Activated CD8-positive, alpha-beta T cell treated with anti-CD3 and anti-CD28 coated beads, Interleukin-2, amount 10 ng/mL, durations not matched to agents 7 days and 5 days (primary cell): ENCODE results near the gene ADCY6. TPM values are rescaled to one million over a fixed set of nuclear protein-coding genes. Genes with fewer than 3 reads are reported as not detected.

Experiments
- ATAC-seq: fragments of 150-1000 bp; cut with Tn5 transposase; one replicate; pipeline ENCODE4 v1.10.0; 2021; ENCODE audit warnings: moderate library complexity
- CTCF ChIA-PET: fragments of 350-600 bp; sonication (Branson Sonifier 250); formaldehyde crosslinking; loops from one replicate; lab custom pipeline; 2021; ENCODE audit warnings: antibody characterized with exemption; lab: Charles Lee
- POLR2A ChIA-PET: fragments of 350-600 bp; sonication (Branson Sonifier 250); formaldehyde crosslinking; loops from one replicate; lab custom pipeline; 2021; ENCODE audit warnings: antibody characterized with exemption; lab: Charles Lee
- DNase-seq: peaks from one replicate; pipeline ENCODE4 v3.0.0-alpha.2; 2020
- H3K27ac Mint-ChIP-seq: one replicate; pipeline ENCODE4 v1.8.0; 2021; ENCODE audit warnings: mild to moderate bottlenecking, mixed read lengths
- H3K27me3 Mint-ChIP-seq: one replicate; pipeline ENCODE4 v1.8.0; 2021; ENCODE audit warnings: low read depth, mixed read lengths
- H3K36me3 Mint-ChIP-seq: one replicate; pipeline ENCODE4 v1.8.0; 2021; ENCODE audit warnings: low read depth, mixed read lengths
- H3K4me1 Mint-ChIP-seq: one replicate; pipeline ENCODE4 v1.8.0; 2021; ENCODE audit warnings: low read depth, mixed read lengths
- H3K4me3 Mint-ChIP-seq: one replicate; pipeline ENCODE4 v1.8.0; 2021; ENCODE audit warnings: mild to moderate bottlenecking, mixed read lengths
- H3K9me3 Mint-ChIP-seq: one replicate; pipeline ENCODE4 v1.8.0; 2022; ENCODE audit warnings: mixed read lengths; ENCODE audit not compliant: insufficient read depth
- total RNA-seq, 2 experiments: library from RNA; stranded (reverse); gene quantifications; one replicate each; pipeline ENCODE4 v1.2.3, GENCODE V29; 2021

Gene ADCY6
- total RNA-seq, 2 experiments from 2014 or later: 0.18 to 0.37 TPM

- peak; percentile 87 for DNase-seq
- Mint-ChIP-seq H3K27ac (peak overlapping the region; percentile 86), H3K4me3 (peak overlapping the region; percentile 87), H3K9me3 (no peaks in the 10 kb centered on the region), H3K27me3 (peaks cover 29% of the 10 kb centered on the region), H3K36me3 (no peaks in the 10 kb centered on the region), H3K4me1 (peaks cover 44% of the 10 kb centered on the region)
- ATAC-seq: peak; percentile 85
- POLR2A ChIA-PET: interaction anchor here (0.6 to 1.5 kb wide), 7 partner anchors 12 to 996 kb away, joined by 3 to 6 read pairs (median 3); partner anchors contain the start of gene DDX23
- CTCF ChIA-PET: interaction anchor here (0.7 to 4.7 kb wide), 39 partner anchors 9 to 709 kb away, joined by 3 to 57 read pairs (median 4); partner anchors contain the start of genes ARF3, DDX23, FKBP11 and KANSL2
These were observed 25.6 kb upstream of the ADCY6 start for GRCh38 chr12:48814262-48815125.

- no peak for ATAC-seq
- Mint-ChIP-seq H3K27me3 (peaks cover 22% of the 10 kb centered on the region), H3K36me3 (no peaks in the 10 kb centered on the region)
These were observed 24.8 kb upstream of the ADCY6 start for GRCh38 chr12:48813465-48814261.

GRCh38 chr12:48812389-48812788, 23.5 kb upstream of the ADCY6 start:
- Mint-ChIP-seq H3K9me3 (no peaks in the 10 kb centered on the region), H3K36me3 (no peaks in the 10 kb centered on the region), H3K27me3 (peaks cover 13% of the 10 kb centered on the region), H3K27ac (no peak overlapping the region), H3K4me1 (peaks cover 30% of the 10 kb centered on the region), H3K4me3 (no peak overlapping the region)
- ChIA-PET CTCF (interaction anchor here (1.0 to 1.4 kb wide), 3 partner anchors 16 to 59 kb away, joined by 3 to 7 read pairs (median 3); no protein-coding TSS in a partner anchor), POLR2A (interaction anchor here (1.4 kb wide), 1 partner anchor 40 kb away, joined by 3 read pairs; the partner anchor contains the start of gene DDX23)
- ATAC-seq (no peak), DNase-seq (no peak)

More at GRCh38 chr12:48813465-48814261, 24.8 kb upstream of the ADCY6 start:
- H3K9me3 Mint-ChIP-seq: no peaks in the 10 kb centered on the region
- POLR2A ChIA-PET: interaction anchor here (1.0 to 1.5 kb wide), 3 partner anchors 16 to 39 kb away, joined by 3 to 6 read pairs (median 4); partner anchors contain the start of gene DDX23
- H3K4me1 Mint-ChIP-seq: peaks cover 38% of the 10 kb centered on the region
- no peak for DNase-seq
- peak overlapping the region; percentile 87 for H3K4me3 Mint-ChIP-seq
- H3K27ac Mint-ChIP-seq: peak overlapping the region; percentile 77
- CTCF ChIA-PET: interaction anchor here (1.3 to 4.7 kb wide), 11 partner anchors 10 to 165 kb away, joined by 4 to 57 read pairs (median 10); partner anchors contain the start of genes DDX23 and WNT1

- ATAC-seq (no peak), DNase-seq (no peak)
- Mint-ChIP-seq H3K9me3 (no peaks in the 10 kb centered on the region), H3K27ac (no peak overlapping the region), H3K4me1 (peaks cover 30% of the 10 kb centered on the region), H3K27me3 (peaks cover 5% of the 10 kb centered on the region), H3K36me3 (no peaks in the 10 kb centered on the region), H3K4me3 (no peak overlapping the region)
- ChIA-PET POLR2A (no interaction called here), CTCF (interaction anchor here (1.0 to 1.4 kb wide), 4 partner anchors 15 to 58 kb away, joined by 3 to 7 read pairs (median 4); no protein-coding TSS in a partner anchor)
These were observed 22.7 kb upstream of the ADCY6 start for GRCh38 chr12:48811437-48812090.

GRCh38 chr12:48810903-48811431, 22.1 kb upstream of the ADCY6 start:
- ATAC-seq: no peak
- no peaks in the 10 kb centered on the region for H3K27me3 Mint-ChIP-seq
- H3K4me3 Mint-ChIP-seq: no peak overlapping the region
- ChIA-PET CTCF (interaction anchor here (1.0 kb wide), 1 partner anchor 16 kb away, joined by 5 read pairs; no protein-coding TSS in a partner anchor), POLR2A (interaction anchor here (0.9 kb wide), 1 partner anchor 16 kb away, joined by 3 read pairs; no protein-coding TSS in a partner anchor)
- no peaks in the 10 kb centered on the region for H3K9me3 Mint-ChIP-seq
- H3K27ac Mint-ChIP-seq: no peak overlapping the region
- H3K4me1 Mint-ChIP-seq: peaks cover 27% of the 10 kb centered on the region
- H3K36me3 Mint-ChIP-seq: no peaks in the 10 kb centered on the region
- no peak for DNase-seq

GRCh38 chr12:48807981-48808380, 19.1 kb upstream of the ADCY6 start:
- ChIA-PET POLR2A (no interaction called here), CTCF (interaction anchor here (1.3 kb wide), 1 partner anchor 55 kb away, joined by 4 read pairs; no protein-coding TSS in a partner anchor)
- Mint-ChIP-seq H3K36me3 (no peaks in the 10 kb centered on the region), H3K4me1 (peaks cover 23% of the 10 kb centered on the region), H3K27ac (no peak overlapping the region), H3K27me3 (no peaks in the 10 kb centered on the region), H3K9me3 (no peaks in the 10 kb centered on the region), H3K4me3 (no peak overlapping the region)
- ATAC-seq (no peak), DNase-seq (no peak)

- Mint-ChIP-seq H3K27ac (peak overlapping the region; percentile 27), H3K36me3 (no peaks in the 10 kb centered on the region), H3K4me1 (peaks cover 19% of the 10 kb centered on the region), H3K4me3 (no peak overlapping the region), H3K27me3 (no peaks in the 10 kb centered on the region), H3K9me3 (no peaks in the 10 kb centered on the region)
- ATAC-seq: peak; percentile 58
- no peak for DNase-seq
- CTCF ChIA-PET: interaction anchor here (3.1 kb wide), 1 partner anchor 11 kb away, joined by 16 read pairs; no protein-coding TSS in a partner anchor
- POLR2A ChIA-PET: no interaction called here
These were observed 14.8 kb upstream of the ADCY6 start for GRCh38 chr12:48803675-48804074.

GRCh38 chr12:48800971-48801370, 12.1 kb upstream of the ADCY6 start:
- Mint-ChIP-seq H3K9me3 (no peaks in the 10 kb centered on the region), H3K27me3 (no peaks in the 10 kb centered on the region)

GRCh38 chr12:48800457-48800856, 11.6 kb upstream of the ADCY6 start:
- POLR2A ChIA-PET: no interaction called here
- Mint-ChIP-seq H3K4me3 (no peak overlapping the region), H3K27ac (no peak overlapping the region), H3K27me3 (no peaks in the 10 kb centered on the region), H3K9me3 (no peaks in the 10 kb centered on the region), H3K4me1 (peaks cover 23% of the 10 kb centered on the region), H3K36me3 (no peaks in the 10 kb centered on the region)
- CTCF ChIA-PET: interaction anchor here (1.3 kb wide), 1 partner anchor 47 kb away, joined by 6 read pairs; no protein-coding TSS in a partner anchor
- DNase-seq: no peak
- ATAC-seq: no peak

More at GRCh38 chr12:48800971-48801370, 12.1 kb upstream of the ADCY6 start:
- ChIA-PET CTCF (interaction anchor here (1.3 to 3.1 kb wide), 2 partner anchors 14 to 48 kb away, joined by 6 to 16 read pairs; no protein-coding TSS in a partner anchor), POLR2A (no interaction called here)
- Mint-ChIP-seq H3K36me3 (no peaks in the 10 kb centered on the region), H3K4me1 (peaks cover 20% of the 10 kb centered on the region), H3K4me3 (no peak overlapping the region), H3K27ac (no peak overlapping the region)
- no peak for DNase-seq
- no peak for ATAC-seq

GRCh38 chr12:48796976-48797375, 8.1 kb upstream of the ADCY6 start:
- Mint-ChIP-seq H3K9me3 (no peaks in the 10 kb centered on the region), H3K36me3 (no peaks in the 10 kb centered on the region), H3K4me3 (no peak overlapping the region), H3K4me1 (peaks cover 14% of the 10 kb centered on the region), H3K27ac (no peak overlapping the region), H3K27me3 (peaks cover 12% of the 10 kb centered on the region)
- DNase-seq (peak; percentile 54), ATAC-seq (peak; percentile 68)
- ChIA-PET POLR2A (interaction anchor here (0.6 to 1.2 kb wide), 3 partner anchors 19 to 44 kb away, joined by 3 read pairs; no protein-coding TSS in a partner anchor), CTCF (interaction anchor here (0.6 to 11.5 kb wide), 16 partner anchors 13 to 127 kb away, joined by 3 to 267 read pairs (median 4); partner anchors contain the start of gene KANSL2)
